ENCODE results near the gene ZCCHC4.
"Not testable (repeated sequence)": the region's sequence is repeated elsewhere in the genome, so short reads cannot be mapped to it uniquely, and the experiment has no call there.

Gene ZCCHC4

DNA sequence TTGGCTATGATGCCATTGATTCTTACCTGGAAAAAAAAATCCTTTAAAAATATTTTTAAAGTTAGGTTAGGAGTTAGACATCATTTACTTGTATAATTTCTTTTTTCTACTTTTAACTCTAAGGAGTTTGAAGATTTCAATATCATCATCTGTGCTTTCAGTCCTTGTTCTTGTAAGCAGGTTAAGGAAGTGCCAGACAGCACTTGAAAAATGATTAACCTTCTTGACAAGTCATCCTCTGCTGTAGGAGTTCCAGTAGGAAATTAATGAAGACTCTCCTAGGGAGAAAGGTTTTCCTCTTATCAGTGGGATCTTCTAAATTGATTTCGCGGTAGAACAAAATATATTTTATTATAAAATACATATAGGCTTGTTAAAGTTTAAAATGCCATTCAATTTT, 35.4 kb downstream of the ZCCHC4 start:
- H3K4me3 ChIP-seq (ENCODE audit: low read length), result no peak overlapping the region
- TF ChIP-seq ZNF274 (IDR thresholded peaks at IDR 0.05; ENCODE audit: low read depth, low read length), result no peak

DNA sequence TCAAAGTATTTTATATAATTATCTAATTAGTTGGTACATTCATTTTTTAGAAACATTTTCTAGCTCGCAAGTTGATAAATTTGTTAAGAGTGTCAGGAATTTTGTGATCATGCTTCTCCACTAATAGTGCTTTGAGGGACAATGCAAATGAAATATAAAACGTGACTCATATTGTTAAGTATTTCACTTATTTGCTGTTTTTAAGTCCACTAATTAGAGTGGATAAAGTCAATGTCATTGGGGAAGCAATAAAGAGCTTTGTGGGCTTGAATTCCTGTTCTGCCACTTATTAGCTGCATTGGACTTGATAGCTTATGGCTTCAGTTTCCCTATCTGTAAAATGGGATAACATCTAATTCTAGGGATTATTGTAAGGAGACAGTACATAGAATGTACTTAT, 38.0 kb downstream of the ZCCHC4 start:
- no peak overlapping the region for H3K4me3 ChIP-seq (ENCODE audit: low read length)
- no peak for TF ChIP-seq ZNF274 (IDR thresholded peaks at IDR 0.05; ENCODE audit: low read depth, low read length)

DNA sequence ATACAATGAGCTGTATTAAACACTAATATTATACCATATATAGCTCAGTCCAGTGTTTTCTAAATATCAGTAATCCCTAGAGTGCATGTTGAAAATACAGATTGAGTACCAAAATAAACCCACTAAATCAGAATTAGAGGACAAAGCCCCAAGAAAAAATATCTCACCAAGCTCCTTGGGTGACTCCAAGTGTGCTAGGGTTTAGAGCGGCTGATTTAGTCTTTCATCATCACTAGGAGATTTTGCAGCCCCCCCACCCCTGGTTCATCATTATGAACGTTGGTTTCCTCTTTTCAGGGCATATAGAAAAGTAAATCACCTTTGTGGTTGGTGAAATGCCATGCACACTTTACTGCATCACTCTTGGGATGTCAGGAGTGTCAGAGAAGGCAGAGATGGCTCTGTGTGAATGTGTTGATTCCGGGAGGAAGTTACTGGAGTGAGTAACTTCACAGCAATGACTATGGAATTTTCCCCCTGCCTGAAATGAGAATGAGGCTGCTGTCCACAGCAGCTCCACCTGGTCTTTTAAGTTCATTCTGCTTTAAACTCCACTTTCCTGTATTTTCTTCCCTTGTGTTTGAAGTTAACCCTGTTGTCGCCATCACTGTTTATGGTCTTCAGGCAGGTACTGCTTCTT, 39.3 kb downstream of the ZCCHC4 start:
- no peak for TF ChIP-seq ZNF274 (IDR thresholded peaks at IDR 0.05; ENCODE audit: low read depth, low read length)
- H3K4me3 ChIP-seq (ENCODE audit: low read length), result no peak overlapping the region

DNA sequence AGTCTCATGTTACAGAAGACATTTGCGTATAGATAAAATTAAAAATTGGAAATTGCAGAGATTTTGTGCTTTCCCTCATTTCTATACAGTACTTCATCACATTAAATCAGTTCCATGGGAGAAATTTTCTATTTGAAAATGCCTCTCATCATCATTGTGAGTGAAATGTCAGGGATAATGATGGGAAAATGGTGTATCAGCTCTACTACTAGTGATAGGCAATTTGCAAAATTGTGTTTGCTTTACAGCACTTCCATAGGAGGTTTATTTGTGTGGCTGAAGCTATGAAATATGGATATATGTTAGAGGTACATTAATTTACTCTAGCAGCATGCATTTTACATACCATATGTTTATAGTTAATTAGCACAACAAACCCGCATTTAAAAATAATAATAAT, 43.5 kb downstream of the ZCCHC4 start:
- TF ChIP-seq ZNF274 (IDR thresholded peaks at IDR 0.05; ENCODE audit: low read depth, low read length), result no peak

DNA sequence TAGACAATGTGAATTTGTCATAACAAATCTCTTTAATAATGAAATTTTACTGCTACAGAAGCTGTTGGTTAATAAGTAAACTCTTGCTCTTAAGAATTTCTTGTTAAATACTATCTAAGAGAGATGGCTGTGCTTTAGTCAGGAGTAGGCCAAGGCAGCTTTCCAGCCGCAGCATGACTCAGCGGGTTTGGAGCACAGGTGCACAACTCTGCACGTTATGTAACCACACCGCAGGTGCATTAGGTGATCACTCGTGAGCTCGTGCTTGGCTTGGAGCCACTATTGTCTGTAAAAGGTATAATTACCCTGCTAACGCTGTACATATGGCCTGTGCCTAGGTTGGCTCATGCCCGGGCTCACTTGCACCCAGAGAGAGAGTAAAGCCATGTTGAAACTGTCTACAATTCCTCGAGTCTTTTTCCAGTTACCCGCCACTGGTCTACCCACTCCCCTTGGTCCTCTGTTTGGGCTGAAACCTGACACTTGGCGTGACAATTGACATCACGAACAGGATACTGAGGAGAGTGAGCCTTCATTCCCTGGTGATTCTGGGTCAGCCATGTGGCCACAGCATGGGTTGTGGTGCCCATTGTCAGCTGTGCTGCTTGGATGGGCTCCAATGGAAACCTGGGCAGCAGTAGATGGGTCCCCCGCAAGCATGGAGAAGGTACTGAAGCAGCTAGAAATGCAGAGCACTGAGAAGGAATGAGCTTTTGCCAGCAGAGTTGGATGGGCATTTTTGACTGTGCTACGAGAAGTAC, 46.1 kb downstream of the ZCCHC4 start:
- no peak for TF ChIP-seq ZNF274 (IDR thresholded peaks at IDR 0.05; ENCODE audit: low read depth, low read length)
- no peak overlapping the region for H3K4me3 ChIP-seq (ENCODE audit: low read length)

More for the DNA sequence above, 43.5 kb downstream of the ZCCHC4 start:
- H3K4me3 ChIP-seq (ENCODE audit: low read length), result no peak overlapping the region

DNA sequence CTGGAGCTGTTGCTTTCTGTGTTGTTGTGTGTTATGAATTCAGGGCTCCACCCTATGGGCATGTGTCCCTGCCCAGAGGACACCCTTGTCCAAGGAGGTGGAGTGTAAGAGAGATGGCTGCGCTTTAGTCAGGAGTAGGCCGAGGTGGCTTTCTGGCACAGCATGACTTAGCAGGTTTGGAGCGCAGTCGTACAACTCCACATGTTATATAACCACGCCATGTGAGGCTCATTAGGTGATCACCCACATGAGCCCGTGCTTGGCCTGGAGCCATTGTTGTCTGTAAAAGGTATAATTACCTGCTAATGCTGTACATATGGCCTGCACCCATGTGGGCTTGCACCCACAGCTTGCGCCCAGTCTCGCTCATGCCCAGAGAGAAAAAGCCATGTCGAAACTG, 48.7 kb downstream of the ZCCHC4 start:
- H3K4me3 ChIP-seq (ENCODE audit: low read length), result no peak overlapping the region
- no peak for TF ChIP-seq ZNF274 (IDR thresholded peaks at IDR 0.05; ENCODE audit: low read depth, low read length)

DNA sequence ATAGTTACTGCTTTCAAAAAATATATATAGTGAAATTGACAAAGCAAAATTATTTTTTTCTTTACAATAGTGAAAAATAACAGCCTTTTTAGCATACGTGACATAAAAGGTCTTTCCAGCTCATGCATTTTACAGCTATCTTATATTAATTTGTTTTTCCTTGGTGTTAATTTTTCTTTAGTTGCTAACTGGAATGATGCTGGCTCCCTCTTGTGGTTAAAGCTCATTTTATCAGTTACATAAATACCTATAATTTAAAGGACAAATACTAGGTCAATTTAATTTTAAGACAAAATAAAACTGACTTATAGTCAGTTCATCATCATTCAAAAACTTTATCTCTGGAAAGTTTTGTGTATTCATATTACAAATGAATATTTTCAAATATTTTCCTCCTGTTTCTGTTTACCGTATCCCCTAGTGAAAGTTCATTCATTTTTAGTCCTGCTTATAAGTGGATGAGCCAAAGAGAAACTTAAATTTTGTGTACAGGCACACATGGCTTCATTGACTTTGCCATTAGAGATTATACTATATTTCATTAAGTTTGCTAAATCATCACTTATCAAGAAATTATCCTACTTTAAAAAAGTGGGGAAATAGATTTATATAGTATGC, 54.5 kb downstream of the ZCCHC4 start:
- no peak for TF ChIP-seq ZNF274 (IDR thresholded peaks at IDR 0.05; ENCODE audit: low read depth, low read length)
- H3K4me3 ChIP-seq (ENCODE audit: low read length), result no peak overlapping the region

DNA sequence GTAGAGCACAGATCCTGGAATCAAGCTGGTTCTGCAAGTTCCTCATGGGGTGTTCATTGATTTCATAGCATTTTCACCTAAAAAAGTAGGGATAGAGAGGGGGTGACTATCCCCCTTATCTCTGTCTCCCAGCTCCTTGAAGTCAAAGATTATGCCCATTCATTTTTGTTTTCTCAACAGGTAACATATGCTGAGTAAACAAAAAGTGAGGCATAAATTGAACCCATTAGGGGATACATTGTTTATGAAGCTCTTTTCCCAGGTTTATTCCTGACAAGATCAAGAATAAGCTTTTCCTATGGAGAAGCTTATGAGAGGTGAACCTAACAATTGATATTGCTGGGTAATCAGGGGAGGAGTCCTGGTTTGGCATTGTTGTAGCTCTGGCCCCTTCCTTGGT, 55.3 kb downstream of the ZCCHC4 start:
- no peak for TF ChIP-seq ZNF274 (IDR thresholded peaks at IDR 0.05; ENCODE audit: low read depth, low read length)
- H3K4me3 ChIP-seq (ENCODE audit: low read length), result no peak overlapping the region

DNA sequence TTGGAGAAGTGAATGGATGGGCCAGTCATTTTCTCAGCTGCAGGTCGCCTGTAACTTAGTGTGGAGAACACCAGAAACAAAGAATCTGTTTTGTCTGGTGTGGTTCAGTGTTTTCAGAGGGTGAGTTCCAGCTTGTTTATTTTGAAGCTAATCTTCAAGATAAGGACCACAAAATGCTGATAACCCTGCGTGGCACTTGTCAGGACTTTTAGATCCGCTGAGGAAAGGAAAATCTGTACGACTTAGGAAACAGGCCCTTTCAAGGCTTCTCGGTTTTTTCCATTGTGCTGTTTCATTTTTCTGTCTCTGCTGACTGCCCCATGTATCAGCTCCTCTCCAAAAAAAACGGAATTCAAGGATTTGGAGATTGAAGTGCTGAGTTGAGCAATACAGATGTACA, 55.7 kb downstream of the ZCCHC4 start:
- no peak overlapping the region for H3K4me3 ChIP-seq (ENCODE audit: low read length)
- no peak for TF ChIP-seq ZNF274 (IDR thresholded peaks at IDR 0.05; ENCODE audit: low read depth, low read length)

DNA sequence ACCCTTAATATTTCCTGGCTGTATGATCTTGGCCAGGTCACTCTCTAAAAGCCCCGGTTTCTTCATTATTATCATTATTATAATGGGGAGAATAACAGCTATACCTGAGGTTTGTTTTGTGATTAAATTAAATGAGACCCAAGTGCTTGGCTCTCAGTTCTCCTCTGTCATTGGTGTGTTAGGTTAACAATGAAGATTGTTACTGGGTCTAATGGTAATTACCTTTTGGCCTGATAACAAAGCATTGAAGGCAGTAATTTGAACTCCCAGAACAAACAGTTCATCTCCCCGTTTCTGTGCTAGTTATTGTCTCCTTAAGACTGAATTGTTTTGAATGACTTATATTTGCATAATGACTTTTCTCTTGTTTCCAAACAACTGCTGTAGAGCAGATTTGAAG, 57.7 kb downstream of the ZCCHC4 start:
- TF ChIP-seq ZNF274 (IDR thresholded peaks at IDR 0.05; ENCODE audit: low read depth, low read length), result no peak
- H3K4me3 ChIP-seq (ENCODE audit: low read length), result no peak overlapping the region

DNA sequence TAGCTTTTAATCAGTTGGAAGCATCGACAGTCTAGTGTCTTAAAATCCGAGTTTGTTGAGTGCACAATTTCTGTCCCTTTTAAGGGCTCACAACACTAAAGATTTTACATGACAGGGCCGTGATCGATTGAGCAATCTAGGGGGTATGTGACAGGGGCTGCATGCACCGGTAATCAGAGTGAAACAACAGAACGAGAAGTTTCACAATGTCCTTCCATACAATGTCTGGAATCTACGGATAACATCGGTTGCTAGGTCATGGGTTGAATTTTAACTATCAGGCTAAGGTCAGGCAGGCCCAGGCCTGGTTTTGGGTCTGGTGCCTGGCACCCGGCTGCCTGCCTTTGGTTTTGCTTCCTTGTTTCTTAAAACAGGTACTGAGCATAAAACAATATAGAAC, 60.0 kb downstream of the ZCCHC4 start:
- not testable (repeated sequence) for H3K4me3 ChIP-seq (ENCODE audit: low read length)

DNA sequence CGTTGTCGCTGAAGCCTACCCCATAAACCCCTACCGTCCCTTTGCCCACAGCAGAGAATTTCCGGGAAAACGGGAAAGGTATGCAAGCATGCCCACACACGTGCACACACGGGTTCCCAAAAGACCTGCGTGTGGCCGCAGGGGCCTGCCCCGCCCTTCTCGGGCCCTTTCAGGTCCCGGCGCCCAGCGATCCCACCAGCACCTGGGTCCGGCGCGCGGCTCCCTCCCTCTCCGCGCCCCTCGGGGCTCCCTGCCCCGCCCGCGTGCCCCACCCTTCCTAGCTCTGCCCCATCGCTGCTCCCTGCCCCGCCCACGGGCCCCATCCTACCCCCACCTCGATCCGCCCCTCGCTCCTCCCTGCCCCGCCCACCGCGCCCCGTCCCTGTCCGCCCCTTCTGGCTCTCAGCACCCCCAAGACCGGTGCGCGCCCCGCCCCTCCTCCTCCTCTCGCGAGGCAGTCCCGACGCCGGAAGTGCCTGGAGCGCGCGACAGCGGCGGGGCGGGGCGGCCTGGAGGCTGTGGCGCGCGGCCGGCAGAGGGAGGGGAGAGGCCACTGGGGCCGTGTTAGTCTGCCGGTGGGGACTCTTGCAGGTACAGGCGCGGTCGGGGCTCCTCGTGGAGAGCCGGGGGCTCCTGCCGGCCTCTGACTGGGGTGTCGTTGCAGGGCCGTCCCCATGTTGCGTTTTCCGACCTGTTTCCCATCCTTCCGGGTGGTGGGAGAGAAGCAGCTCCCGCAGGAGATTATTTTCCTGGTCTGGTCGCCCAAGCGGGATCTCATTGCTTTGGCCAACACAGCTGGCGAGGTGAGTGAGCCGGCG, 64.4 kb downstream of the ZCCHC4 start, which contains the start of gene ANAPC4:
Gene ANAPC4, plus strand, starts transcription at position 510 of the 818 bp plus-strand sequence. Its CDS starts 165 bp downstream, at position 675.
- H3K4me3 ChIP-seq (ENCODE audit: low read length), result peak within 1 kb of the TSS; percentile 96
- TF ChIP-seq ZNF274 (IDR thresholded peaks at IDR 0.05; ENCODE audit: low read depth, low read length), result no peak

DNA sequence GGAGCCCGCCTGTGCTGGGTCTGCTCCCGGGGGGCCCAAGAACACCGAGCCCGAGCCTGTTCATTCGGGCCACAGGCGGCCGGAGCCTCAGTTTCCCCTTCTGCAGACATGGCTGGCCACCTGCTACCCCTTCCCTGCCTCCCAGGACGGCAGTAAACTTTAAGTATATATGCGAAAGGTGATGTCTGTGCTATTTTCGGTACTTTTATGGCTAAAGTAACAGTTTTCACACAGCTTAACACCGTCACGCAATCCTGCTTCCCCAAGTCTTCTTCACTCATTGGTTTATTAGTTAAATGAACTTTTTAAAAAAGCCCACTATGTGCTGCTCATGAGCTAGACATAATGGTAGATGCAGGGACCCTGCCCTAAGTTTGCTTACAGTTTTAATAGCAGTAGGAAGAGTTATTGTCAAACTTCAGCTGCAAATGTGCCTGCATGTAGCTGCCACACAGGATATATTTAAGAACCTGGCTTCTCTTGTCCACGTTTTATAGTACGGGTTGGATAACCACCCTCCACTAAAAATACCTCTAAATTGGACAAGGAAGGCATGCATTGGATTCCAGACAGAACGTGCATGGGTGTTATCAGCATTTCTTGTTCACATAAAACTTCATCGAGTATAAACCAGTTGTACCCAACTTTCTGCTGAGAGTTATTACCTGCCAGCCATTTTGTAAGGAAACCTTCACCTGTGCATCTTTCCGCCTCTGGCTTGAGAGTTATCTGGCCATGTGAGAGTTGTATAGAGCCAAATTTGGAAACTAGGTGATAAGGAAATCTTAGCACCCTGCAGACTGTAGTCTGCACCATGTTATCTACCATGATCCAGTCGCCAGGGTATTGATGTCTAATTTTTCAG, 65.2 kb downstream of the ZCCHC4 start:
- peak overlapping the region; percentile 92 for H3K4me3 ChIP-seq (ENCODE audit: low read length)

DNA sequence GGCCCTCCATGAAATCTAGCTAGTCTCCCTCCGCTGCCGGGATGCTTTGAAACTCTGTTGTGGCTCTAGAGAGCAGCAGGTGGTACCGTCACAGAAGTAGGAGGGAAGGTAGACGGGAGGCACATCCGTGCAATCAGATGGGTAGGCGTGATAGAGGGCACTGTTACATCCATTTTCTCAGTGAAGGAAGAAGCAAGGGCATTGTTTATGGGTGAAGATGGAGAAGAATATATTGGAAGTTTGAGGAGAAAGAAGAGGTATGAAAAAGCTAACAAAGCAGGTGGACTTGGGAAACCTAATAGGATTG, 65.8 kb downstream of the ZCCHC4 start:
- no peak for TF ChIP-seq ZNF274 (IDR thresholded peaks at IDR 0.05; ENCODE audit: low read depth, low read length)
- peak overlapping the region; percentile 92 for H3K4me3 ChIP-seq (ENCODE audit: low read length)

More for the DNA sequence above, 65.2 kb downstream of the ZCCHC4 start:
- TF ChIP-seq ZNF274 (IDR thresholded peaks at IDR 0.05; ENCODE audit: low read depth, low read length), result no peak

All from GM08714 (cell line).